Cardiac fibroblast (primary cell): ENCODE data around the gene JAKMIP1.

Source experiments
- DNase-seq, 2 donors: peaks; one replicate each; pipeline versions ENCODE4 v3.0.0 to v3.0.0-alpha.2; 2010; ENCODE audit warnings: low read depth in 2 of 2
- H3K4me3 ChIP-seq, 2 donors: replicated peaks in 1 of 2; 1 replicate in 1 of 2; 2 replicates in 1 of 2; pipeline ENCODE4 v1.5.1; 2011; ENCODE audit warnings: low read depth in 2 of 2, low read length in 2 of 2, mild to moderate bottlenecking in 2 of 2, moderate library complexity in 1 of 2
- CTCF ChIP-seq: IDR thresholded peaks from one replicate; pipeline ENCODE4 v1.5.1; 2011; ENCODE audit warnings: low read depth, mild to moderate bottlenecking, low read length, inconsistent platforms

The JAKMIP1 gene

GRCh38 chr4:6196871-6197270 lies 3.5 kb downstream of the JAKMIP1 start:
- no peak overlapping the region for H3K4me3 ChIP-seq
- no peak for DNase-seq
- TF ChIP-seq CTCF = no peak

- H3K4me3 ChIP-seq = no peak overlapping the region
- no peak for TF ChIP-seq CTCF
- DNase-seq = no peak
These were observed 4.0 kb downstream of the JAKMIP1 start for GRCh38 chr4:6196324-6196723.

GRCh38 chr4:6195602-6196319 lies 4.6 kb downstream of the JAKMIP1 start:
- TF ChIP-seq CTCF = no peak
- no peak overlapping the region for H3K4me3 ChIP-seq
- DNase-seq = no peak

GRCh38 chr4:6194458-6195195 lies 5.7 kb downstream of the JAKMIP1 start:
- H3K4me3 ChIP-seq = no peak overlapping the region
- no peak for DNase-seq
- TF ChIP-seq CTCF = no peak

GRCh38 chr4:6193399-6193798 lies 7.0 kb downstream of the JAKMIP1 start:
- DNase-seq = no peak
- TF ChIP-seq CTCF = no peak
- H3K4me3 ChIP-seq = no peak overlapping the region

GRCh38 chr4:6192245-6192644 lies 8.1 kb downstream of the JAKMIP1 start:
- no peak for DNase-seq
- no peak overlapping the region for H3K4me3 ChIP-seq
- TF ChIP-seq CTCF = no peak
